ENCODE data around the gene IKZF1. TPM values are rescaled to one million over a fixed set of nuclear protein-coding genes. Genes with fewer than 3 reads are reported as not detected.

The IKZF1 gene
- total and polyA plus RNA-seq, 2 donors (not counting 1 experiment from before 2014, with no cell fraction given), result 0.01 TPM; not detected in 1

DNA sequence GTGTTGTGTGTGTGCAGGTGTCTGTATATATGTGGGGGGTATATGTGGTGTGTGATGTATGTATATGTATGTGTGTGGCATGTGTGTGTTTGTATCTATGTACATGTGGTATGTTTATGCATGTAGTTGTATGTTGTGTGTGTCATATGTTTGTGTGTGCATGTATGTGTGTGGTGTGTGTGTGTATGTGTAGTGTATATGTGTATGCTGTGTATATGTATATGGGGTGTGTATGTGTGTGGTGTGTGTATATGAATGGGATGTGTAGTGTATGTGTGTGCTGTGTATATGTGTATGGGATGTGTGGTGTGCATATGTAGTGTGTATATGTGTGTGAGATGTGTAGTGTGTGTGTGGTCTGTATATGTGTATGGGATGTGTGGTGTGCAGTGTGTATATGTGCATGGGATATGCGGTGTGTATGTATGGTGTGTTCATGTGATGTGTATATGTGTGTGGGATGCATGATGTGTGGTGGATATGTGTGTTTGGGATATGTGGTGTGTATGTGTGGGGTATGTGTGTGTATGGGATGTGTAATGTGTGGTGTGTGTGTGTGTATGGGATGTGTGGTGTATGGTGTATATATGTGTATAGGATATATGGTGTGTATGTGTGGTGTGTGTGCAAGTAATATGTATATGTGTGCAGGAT, 30.0 kb downstream of the IKZF1 start:
- Histone ChIP-seq H3K4me2 (ENCODE audit: extremely low read depth, insufficient read depth, low read length) (no peak overlapping the region), H3K27ac (ENCODE audit: insufficient read depth, low read length) (no peak overlapping the region), H3K27me3 (ENCODE audit: control insufficient read depth, insufficient read depth, low read length) (no peaks in the 10 kb centered on the region), H3K79me2 (ENCODE audit: control insufficient read depth, insufficient read depth, low read length) (no peaks in the 10 kb centered on the region), H4K20me1 (ENCODE audit: control insufficient read depth, extremely low read depth, insufficient read depth, low read length) (no peaks in the 10 kb centered on the region), H3K4me1 (ENCODE audit: control insufficient read depth, extremely low read depth, insufficient read depth, low read length) (no peaks in the 10 kb centered on the region), H3K9me3 (ENCODE audit: control insufficient read depth, insufficient read depth, low read depth, low read length) (no peaks in the 10 kb centered on the region), H3K9ac (ENCODE audit: insufficient read depth, low read length) (no peak overlapping the region), H2AFZ (ENCODE audit: low read length) (no peak overlapping the region), H3K4me3 (replicated peaks in 1 of 4; ENCODE audit: control extremely low read depth in 1 of 4, insufficient read depth in 1 of 4, low read depth in 3 of 4, low read length in 4 of 4) (no peak overlapping the region), H3K36me3 (ENCODE audit: control insufficient read depth, insufficient read depth, low read length) (no peaks in the 10 kb centered on the region)
- TF ChIP-seq EZH2 (IDR thresholded peaks at IDR 0.05; ENCODE audit: low read length, missing control alignments), result no peak
- TF ChIP-seq, protein P1, sequence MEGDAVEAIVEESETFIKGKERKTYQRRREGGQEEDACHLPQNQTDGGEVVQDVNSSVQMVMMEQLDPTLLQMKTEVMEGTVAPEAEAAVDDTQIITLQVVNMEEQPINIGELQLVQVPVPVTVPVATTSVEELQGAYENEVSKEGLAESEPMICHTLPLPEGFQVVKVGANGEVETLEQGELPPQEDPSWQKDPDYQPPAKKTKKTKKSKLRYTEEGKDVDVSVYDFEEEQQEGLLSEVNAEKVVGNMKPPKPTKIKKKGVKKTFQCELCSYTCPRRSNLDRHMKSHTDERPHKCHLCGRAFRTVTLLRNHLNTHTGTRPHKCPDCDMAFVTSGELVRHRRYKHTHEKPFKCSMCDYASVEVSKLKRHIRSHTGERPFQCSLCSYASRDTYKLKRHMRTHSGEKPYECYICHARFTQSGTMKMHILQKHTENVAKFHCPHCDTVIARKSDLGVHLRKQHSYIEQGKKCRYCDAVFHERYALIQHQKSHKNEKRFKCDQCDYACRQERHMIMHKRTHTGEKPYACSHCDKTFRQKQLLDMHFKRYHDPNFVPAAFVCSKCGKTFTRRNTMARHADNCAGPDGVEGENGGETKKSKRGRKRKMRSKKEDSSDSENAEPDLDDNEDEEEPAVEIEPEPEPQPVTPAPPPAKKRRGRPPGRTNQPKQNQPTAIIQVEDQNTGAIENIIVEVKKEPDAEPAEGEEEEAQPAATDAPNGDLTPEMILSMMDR (conservative IDR thresholded peaks at IDR 0.05 in 1 of 2, IDR thresholded peaks at IDR 0.05 in 1 of 2; ENCODE audit: low read depth in 1 of 2, low read length in 2 of 2), result no peak
- DNase-seq (ENCODE audit: low read depth in 2 of 2), result no peak

DNA sequence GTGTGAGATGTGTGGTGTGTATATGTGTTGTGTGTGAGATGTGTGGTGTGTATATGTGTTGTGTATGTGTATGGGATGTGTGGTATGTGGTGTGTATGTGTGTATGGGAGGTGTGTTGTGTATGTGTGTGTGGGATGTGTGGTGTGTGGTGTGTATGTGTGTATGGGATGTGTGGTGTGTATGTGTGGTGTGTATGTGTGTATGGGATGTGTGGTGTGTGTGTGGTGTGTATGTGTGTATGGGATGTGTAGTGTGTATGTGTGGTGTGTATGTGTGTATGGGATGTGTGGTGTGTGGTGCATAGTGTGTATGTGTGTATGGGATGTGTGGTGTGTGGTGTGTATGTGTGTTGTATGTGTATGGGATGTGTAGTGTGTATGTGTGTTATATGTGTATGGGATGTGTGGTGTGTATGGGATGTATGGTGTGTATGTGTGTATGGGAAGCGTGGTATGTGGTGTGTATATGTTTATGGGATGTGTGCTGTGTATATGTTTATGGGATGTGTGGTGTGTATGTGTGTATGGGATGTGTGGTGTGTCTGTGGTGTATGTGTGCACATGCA, 30.8 kb downstream of the IKZF1 start:
- Histone ChIP-seq H3K4me1 (ENCODE audit: control insufficient read depth, extremely low read depth, insufficient read depth, low read length) (no peaks in the 10 kb centered on the region), H3K27ac (ENCODE audit: insufficient read depth, low read length) (no peak overlapping the region), H3K79me2 (ENCODE audit: control insufficient read depth, insufficient read depth, low read length) (no peaks in the 10 kb centered on the region), H4K20me1 (ENCODE audit: control insufficient read depth, extremely low read depth, insufficient read depth, low read length) (no peaks in the 10 kb centered on the region), H3K9ac (ENCODE audit: insufficient read depth, low read length) (no peak overlapping the region), H2AFZ (ENCODE audit: low read length) (no peak overlapping the region), H3K27me3 (ENCODE audit: control insufficient read depth, insufficient read depth, low read length) (no peaks in the 10 kb centered on the region), H3K4me2 (ENCODE audit: extremely low read depth, insufficient read depth, low read length) (no peak overlapping the region), H3K4me3 (replicated peaks in 1 of 4; ENCODE audit: control extremely low read depth in 1 of 4, insufficient read depth in 1 of 4, low read depth in 3 of 4, low read length in 4 of 4) (no peak overlapping the region), H3K9me3 (ENCODE audit: control insufficient read depth, insufficient read depth, low read depth, low read length) (no peaks in the 10 kb centered on the region), H3K36me3 (ENCODE audit: control insufficient read depth, insufficient read depth, low read length) (no peaks in the 10 kb centered on the region)
- no peak for DNase-seq (ENCODE audit: low read depth in 2 of 2)
- TF ChIP-seq, protein P1 (conservative IDR thresholded peaks at IDR 0.05 in 1 of 2, IDR thresholded peaks at IDR 0.05 in 1 of 2; ENCODE audit: low read depth in 1 of 2, low read length in 2 of 2), result no peak
- no peak for TF ChIP-seq EZH2 (IDR thresholded peaks at IDR 0.05; ENCODE audit: low read length, missing control alignments)

DNA sequence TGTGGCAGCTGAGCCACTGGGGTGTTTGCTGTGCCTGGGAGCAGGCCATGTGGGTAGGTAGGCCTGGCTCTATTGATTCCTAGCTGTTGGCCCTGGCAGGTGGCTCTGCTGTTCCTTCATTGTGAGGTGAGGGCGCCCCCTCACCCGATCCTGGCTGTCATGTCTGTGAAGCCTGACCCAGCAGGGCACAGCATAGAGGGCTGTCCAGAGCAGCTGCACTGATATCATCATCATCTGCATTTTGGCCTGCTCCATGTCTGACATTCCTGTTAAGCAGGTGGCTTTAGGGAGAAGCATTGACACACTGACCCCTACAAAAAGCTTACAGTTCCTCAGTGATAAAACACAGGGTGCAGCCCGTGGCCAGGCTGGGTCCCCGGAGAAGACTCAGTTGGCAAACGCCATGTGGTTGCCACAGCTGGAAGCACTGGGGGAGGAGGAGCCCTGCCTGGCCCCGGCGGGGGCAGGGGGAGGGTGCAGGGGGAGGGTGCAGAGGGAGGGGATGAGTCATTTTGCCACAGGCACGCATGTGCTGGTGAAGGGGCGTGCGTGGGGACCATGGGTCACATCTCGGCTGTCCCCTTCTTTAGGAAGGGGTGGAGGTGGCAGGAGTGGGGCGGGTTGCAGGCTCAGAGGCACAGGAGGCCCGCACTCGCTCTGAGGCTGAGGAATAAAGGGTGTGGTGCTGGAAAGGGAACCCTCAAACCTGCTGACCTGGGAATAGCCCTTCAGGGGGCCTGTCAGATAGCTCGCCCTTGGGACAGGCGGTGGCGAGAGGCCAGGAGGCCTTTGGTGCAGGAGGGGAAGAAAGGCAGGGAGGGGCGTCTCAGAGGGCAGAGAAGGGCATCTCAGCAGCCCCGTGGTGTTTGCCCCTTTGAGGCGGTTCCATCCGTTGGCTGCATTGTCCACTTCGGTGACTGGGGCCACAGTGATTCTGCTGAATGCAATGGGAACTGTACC, 31.6 kb downstream of the IKZF1 start:
- TF ChIP-seq EZH2 (IDR thresholded peaks at IDR 0.05; ENCODE audit: low read length, missing control alignments), result no peak
- TF ChIP-seq, protein P1 (conservative IDR thresholded peaks at IDR 0.05 in 1 of 2, IDR thresholded peaks at IDR 0.05 in 1 of 2; ENCODE audit: low read depth in 1 of 2, low read length in 2 of 2), result no peak
- H3K4me2 ChIP-seq (ENCODE audit: extremely low read depth, insufficient read depth, low read length), result no peak overlapping the region

More for the DNA sequence above, 31.6 kb downstream of the IKZF1 start:
- H3K4me3 ChIP-seq (replicated peaks in 1 of 4; ENCODE audit: control extremely low read depth in 1 of 4, insufficient read depth in 1 of 4, low read depth in 3 of 4, low read length in 4 of 4), result no peak overlapping the region
- H3K4me1 ChIP-seq (ENCODE audit: control insufficient read depth, extremely low read depth, insufficient read depth, low read length), result no peaks in the 10 kb centered on the region
- no peaks in the 10 kb centered on the region for H3K9me3 ChIP-seq (ENCODE audit: control insufficient read depth, insufficient read depth, low read depth, low read length)
- no peak overlapping the region for H2AFZ ChIP-seq (ENCODE audit: low read length)
- no peaks in the 10 kb centered on the region for H4K20me1 ChIP-seq (ENCODE audit: control insufficient read depth, extremely low read depth, insufficient read depth, low read length)
- no peaks in the 10 kb centered on the region for H3K79me2 ChIP-seq (ENCODE audit: control insufficient read depth, insufficient read depth, low read length)
- H3K9ac ChIP-seq (ENCODE audit: insufficient read depth, low read length), result no peak overlapping the region
- H3K27me3 ChIP-seq (ENCODE audit: control insufficient read depth, insufficient read depth, low read length), result no peaks in the 10 kb centered on the region
- no peak overlapping the region for H3K27ac ChIP-seq (ENCODE audit: insufficient read depth, low read length)
- DNase-seq (ENCODE audit: low read depth in 2 of 2), result no peak
- no peaks in the 10 kb centered on the region for H3K36me3 ChIP-seq (ENCODE audit: control insufficient read depth, insufficient read depth, low read length)
